Right atrium auricular region (tissue), 2 donors: ENCODE data around the gene ZSWIM4. TPM values are rescaled to one million over a fixed set of nuclear protein-coding genes. Genes with fewer than 3 reads are reported as not detected.

Experiments used
- DNase-seq: peaks from one replicate; pipeline ENCODE4 v3.0.0-alpha.2; 2019; ENCODE audit warnings: low spot score
- H3K27ac ChIP-seq, 2 donors: fragments of 200-600 bp; sonication (generic); 1 replicate in 1 of 2; 2 replicates in 1 of 2; pipeline ENCODE4 v1.5.1; 2016 to 2019
- H3K27me3 ChIP-seq, 2 donors: fragments of 200-600 bp; sonication (generic); one replicate each; pipeline versions ENCODE4 v1.5.1 to v1.6.0; 2017 to 2019
- H3K36me3 ChIP-seq: fragments of 200-600 bp; sonication (generic); one replicate; pipeline ENCODE4 v1.5.1; 2016
- H3K4me1 ChIP-seq, 2 donors: fragments of 200-600 bp; sonication (generic); one replicate each; pipeline versions ENCODE4 v1.5.1 to v1.6.0; 2017 to 2019
- H3K4me3 ChIP-seq, 2 donors: fragments of 200-600 bp; sonication (generic); 1 replicate in 1 of 2; 2 replicates in 1 of 2; pipeline ENCODE4 v1.5.1; 2017 to 2019; ENCODE audit warnings: mild to moderate bottlenecking in 1 of 2, moderate library complexity in 1 of 2
- H3K9me3 ChIP-seq, 2 donors: fragments of 200-600 bp; sonication (generic); one replicate each; pipeline ENCODE4 v1.5.1; 2019
- CTCF ChIP-seq, 2 donors: fragments of 200-600 bp; sonication (generic); IDR thresholded peaks; one replicate each; pipeline ENCODE4 v1.5.1; 2019; ENCODE audit warnings: antibody characterized with exemption in 2 of 2
- total RNA-seq, 2 donors: library from RNA; depleted of rRNA; stranded (reverse); fragments of >200 nt; gene quantifications; one replicate each; pipeline ENCODE4 v1.1.0, GENCODE V29; 2016

The ZSWIM4 gene
- total RNA-seq, 2 donors from 2014 or later = 5.7 to 9.8 TPM

- H3K4me1 ChIP-seq = peaks cover 0 to 69% of the 10 kb centered on the region in 2 donors
- H3K27ac ChIP-seq = peak overlapping the region; percentile 98 to 100
- no peaks in the 10 kb centered on the region for H3K36me3 ChIP-seq
- DNase-seq = peak; percentile 96
- H3K9me3 ChIP-seq = no peaks in the 10 kb centered on the region
- TF ChIP-seq CTCF (IDR thresholded peaks at IDR 0.05) = no peak
- H3K4me3 ChIP-seq = peak overlapping the region; percentile 51 to 61
- no peaks in the 10 kb centered on the region for H3K27me3 ChIP-seq
Measured at GRCh38 chr19:13846557-13847406, 51.5 kb downstream of the ZSWIM4 start.

GRCh38 chr19:13847407-13848339 is 52.4 kb downstream of the ZSWIM4 start:
- peak overlapping the region; percentile 51 to 61 for H3K4me3 ChIP-seq
- H3K36me3 ChIP-seq = no peaks in the 10 kb centered on the region
- peaks cover 0 to 77% of the 10 kb centered on the region in 2 donors for H3K4me1 ChIP-seq

GRCh38 chr19:13848340-13848677 is 53.1 kb downstream of the ZSWIM4 start:
- Histone ChIP-seq H3K27me3 (no peaks in the 10 kb centered on the region), H3K36me3 (no peaks in the 10 kb centered on the region), H3K4me3 (no peak overlapping the region), H3K27ac (peak overlapping the region; percentile 98 to 100), H3K9me3 (no peaks in the 10 kb centered on the region), H3K4me1 (peaks cover 0 to 73% of the 10 kb centered on the region in 2 donors)
- DNase-seq = no peak
- TF ChIP-seq CTCF (IDR thresholded peaks at IDR 0.05) = no peak

More at GRCh38 chr19:13847407-13848339, 52.4 kb downstream of the ZSWIM4 start:
- DNase-seq = peak; percentile 94
- peak overlapping the region; percentile 98 to 100 for H3K27ac ChIP-seq
- peak in 1 of 2 donors; percentile 53 for TF ChIP-seq CTCF (IDR thresholded peaks at IDR 0.05)
- no peaks in the 10 kb centered on the region for H3K9me3 ChIP-seq
- H3K27me3 ChIP-seq = no peaks in the 10 kb centered on the region

GRCh38 chr19:13848798-13849676 is 53.8 kb downstream of the ZSWIM4 start:
- DNase-seq = no peak
- H3K27ac ChIP-seq = peak overlapping the region; percentile 98 to 100
- no peaks in the 10 kb centered on the region for H3K27me3 ChIP-seq
- no peak overlapping the region for H3K4me3 ChIP-seq
- TF ChIP-seq CTCF (IDR thresholded peaks at IDR 0.05) = no peak
- no peaks in the 10 kb centered on the region for H3K9me3 ChIP-seq
- H3K36me3 ChIP-seq = no peaks in the 10 kb centered on the region
- H3K4me1 ChIP-seq = peaks cover 0 to 66% of the 10 kb centered on the region in 2 donors
